Stimulated activated CD4-positive, alpha-beta T cell treated with anti-CD3 and anti-CD28 coated beads, TNF-alpha, amount 100 ng/mL, for 1 hour (primary cell): ENCODE measurements around the gene PHC2.
"Not testable (repeated sequence)": the region's sequence is repeated elsewhere in the genome, so short reads cannot be mapped to it uniquely, and the experiment has no call there.

Experiments used
- DNase-seq, 3 donors: peaks; one replicate each; pipeline ENCODE4 v3.0.0-alpha.2; 2020; ENCODE audit warnings: low read depth in 3 of 3, low spot score in 1 of 3

The PHC2 gene

DNA sequence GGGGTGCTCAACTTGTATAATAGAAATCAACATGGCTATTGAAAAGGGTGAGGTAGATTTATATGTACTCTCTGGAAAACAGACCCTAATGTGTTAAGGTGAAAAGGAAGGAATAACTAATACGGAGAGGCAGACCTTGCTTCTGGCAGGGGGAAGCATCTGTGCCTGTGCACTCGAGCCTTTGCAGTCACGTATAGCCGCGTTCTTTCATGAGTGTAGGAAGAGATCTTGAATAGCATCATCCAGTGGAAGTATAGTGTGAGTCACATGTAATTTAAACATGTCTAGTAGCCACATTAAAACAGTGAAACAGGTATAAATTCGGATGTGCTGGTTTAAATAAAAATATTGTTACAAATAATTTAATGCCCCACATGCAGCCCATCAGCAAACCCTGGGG, 112.9 kb downstream of the PHC2 start:
- DNase-seq, result no peak

DNA sequence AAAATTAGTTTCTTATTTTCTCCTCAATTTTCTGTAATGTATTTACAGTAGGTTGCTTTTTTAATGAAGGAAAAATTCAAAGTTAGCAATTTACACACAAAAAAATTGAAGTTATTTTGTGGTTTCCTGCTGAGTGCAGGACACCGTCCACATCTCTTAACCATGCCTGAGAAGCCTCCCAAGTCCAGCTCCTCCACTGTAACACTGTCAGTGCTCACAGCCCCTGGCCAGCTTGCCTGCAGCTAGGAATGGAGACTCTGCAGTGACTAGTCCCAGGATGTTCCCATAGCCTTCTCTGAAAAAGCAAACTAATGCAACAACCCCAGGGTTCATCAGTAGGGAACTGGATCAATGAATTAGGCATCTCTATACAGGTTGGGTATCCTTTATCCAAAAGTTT, 113.5 kb downstream of the PHC2 start:
- no peak for DNase-seq

DNA sequence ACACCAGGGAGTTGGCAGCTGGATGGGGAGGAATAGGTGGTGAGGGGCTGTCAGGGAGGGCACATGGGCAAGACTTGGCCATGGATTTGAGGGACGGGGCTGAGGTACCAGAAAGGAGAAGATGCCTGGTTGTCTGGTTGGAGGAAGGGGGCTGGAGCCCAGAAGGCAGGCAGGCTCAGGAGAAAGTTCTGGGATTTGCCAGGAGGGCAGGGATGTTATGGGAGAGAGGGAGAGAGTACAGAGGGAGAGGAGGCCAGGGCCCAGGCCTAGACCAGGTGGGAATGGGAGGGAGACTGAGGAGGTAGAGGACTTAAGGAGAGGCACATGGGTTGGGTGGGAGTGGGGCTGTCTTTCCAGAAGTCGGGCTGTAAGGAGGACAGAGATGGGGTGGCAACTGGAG, 114.3 kb downstream of the PHC2 start:
- DNase-seq, result no peak

DNA sequence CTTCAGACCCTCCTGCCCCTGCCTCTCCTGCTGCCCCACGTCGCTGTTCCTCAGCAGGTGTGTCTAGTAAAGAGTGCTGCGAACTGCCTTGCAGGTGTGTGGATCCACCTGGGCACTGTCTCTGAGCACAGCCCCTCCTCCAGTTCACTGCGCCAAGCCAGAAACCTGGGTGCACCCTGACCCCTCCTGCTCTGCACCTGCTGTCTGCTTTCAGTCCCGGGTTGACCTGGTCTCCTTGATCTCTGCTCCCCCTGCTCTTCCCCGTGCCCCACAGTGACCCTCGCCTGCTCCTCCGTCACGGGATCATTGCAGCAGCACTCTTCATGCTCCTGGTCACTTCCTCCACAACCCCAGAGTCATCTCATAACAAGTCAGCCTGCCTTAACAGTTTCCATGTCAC, 116.5 kb downstream of the PHC2 start:
- DNase-seq, result no peak

DNA sequence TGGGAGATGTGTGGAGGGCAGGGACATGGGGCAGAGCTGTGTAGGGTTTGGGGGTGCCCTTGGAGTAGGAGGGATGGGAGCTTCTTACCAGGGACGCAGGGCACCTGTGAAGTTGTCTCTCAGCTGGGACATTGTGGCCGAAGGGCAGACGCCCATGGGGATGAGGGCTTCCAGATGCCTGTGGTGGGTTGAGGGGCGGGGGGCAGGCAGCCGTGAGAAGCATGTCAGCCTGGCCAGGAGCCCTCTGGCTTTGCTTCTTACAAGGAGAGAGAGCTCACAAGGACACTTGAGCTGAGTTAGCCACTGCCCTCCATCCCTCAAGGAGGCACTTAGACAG, 118.5 kb downstream of the PHC2 start:
- DNase-seq, result no peak

DNA sequence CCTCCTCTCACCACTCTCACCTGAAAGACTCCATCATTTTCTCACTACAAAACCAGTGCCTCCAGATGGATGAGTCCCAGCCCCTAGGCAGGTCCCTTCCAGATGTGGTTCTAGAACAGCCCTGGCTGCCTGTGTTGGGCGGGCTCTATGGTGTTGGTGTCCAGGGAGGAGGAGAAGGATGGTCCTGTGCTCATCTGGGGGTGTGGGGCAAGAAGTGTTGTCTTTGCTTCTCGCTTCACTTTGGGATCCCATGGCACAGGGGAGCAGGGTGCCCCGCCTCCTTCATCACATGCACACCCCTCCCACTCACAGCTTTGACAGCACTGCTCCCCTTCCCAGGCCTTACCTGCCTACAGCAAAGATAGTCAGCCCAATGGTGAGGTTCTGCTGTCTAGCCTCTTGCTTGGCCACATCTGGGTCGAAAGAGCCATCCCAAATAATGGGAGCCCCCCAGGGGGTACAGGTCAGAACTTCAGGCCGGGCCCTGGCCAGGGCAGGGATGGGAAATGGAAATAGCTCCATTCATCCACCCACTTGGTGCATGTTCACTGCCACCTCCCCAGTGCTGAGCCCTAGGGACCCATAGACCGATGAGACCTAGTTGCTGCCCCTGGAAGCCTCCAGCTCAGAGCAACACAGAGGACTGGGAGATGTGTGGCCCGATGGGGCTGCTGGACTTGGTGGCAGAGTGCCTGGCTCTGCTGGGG, 119.0 kb downstream of the PHC2 start:
- no peak for DNase-seq

DNA sequence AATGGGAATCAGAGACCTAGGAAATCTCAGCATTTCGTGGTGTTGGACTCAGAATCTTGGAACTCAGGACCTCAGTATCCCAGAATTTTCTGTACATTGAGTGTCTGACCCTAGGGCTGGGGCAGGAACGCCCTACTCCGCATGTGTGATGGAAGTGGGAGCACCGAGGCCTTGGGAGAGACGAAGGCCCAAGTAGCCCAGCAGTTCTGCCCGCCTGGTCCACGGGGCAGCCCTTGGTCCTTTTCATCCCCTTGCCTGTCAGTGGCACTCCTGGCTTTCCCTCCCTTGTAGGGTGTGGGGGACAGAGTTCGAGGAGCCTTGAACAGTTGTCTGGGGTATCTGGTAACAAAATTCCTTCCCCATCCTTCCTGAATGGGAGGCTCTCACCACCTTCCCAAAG, 120.2 kb downstream of the PHC2 start:
- DNase-seq, result no peak

DNA sequence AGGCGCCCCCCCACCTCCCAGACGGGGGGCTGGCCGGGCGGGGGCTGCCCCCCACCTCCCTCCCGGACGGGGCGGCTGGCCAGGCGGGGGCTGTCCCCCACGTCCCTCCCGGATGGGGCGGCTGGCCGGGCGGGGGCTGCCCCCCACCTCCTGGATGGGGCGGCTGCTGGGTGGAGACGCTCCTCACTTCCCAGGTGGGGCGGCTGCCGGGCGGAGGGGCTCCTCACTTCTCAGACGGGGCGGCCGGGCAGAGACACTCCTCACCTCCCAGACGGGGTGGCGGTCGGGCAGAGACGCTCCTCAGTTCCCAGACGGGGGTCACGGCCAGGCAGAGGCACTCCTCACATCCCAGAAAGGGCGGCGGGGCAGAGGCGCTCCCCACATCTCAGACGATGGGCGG, 121.5 kb downstream of the PHC2 start:
- DNase-seq, result not testable (repeated sequence)

DNA sequence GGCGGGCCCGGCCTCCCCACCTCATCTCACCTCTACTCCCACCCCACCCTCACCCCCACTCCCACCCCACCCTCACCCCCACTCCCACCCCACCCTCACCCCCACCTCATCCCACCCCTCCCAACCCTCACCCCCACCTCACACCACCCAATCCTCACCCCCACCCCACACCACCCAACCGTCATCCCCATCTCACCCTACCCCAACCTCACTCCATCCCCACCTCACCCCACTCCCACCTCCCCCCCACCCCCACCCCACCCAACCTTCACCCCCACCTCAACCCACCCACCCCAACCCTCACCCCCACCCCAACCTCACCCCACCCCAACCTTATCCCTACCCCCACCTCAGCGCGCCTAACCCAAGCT, 123.4 kb downstream of the PHC2 start:
- no peak for DNase-seq

DNA sequence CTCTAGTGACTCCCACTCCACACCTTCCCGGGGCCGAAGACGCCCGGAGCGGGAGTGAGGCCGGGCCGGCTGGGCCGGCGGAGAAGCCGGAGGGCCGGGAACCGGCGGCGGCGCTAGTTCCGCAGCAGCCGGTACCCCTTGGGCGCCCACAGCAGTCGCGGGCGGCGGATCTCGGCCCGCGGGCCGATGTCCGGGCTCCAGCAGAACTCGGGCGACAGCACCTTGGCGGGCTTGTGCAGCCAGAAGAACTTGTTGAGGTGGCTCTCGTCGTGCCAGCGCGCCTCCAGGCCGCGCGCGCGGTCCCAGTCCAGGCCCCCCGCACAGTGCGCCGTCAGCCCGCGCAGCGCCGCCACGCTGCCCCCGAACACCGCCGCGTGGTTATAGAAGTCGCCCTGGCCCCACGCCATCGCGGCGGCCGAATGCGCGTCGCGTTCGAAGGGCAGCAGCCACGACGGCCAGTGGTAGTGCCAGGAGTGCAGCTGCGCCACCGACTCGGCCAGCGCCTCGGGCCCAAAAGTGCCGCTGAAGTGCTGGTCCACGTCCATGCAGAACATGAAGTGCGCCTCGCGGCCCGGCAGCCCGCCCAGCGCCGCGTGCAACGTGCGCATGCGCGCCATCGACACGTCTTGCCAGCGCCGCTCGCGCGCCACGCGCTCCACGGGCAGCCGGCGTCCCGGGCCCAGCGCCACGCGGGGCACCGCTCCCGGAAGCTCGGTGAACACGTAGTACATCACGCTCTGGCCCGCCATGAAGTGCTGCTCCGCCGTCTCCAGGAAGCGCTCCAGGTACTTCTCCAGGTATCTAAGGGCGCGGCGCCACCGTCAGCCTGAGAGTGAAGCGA, 124.0 kb downstream of the PHC2 start:
- DNase-seq, result no peak

DNA sequence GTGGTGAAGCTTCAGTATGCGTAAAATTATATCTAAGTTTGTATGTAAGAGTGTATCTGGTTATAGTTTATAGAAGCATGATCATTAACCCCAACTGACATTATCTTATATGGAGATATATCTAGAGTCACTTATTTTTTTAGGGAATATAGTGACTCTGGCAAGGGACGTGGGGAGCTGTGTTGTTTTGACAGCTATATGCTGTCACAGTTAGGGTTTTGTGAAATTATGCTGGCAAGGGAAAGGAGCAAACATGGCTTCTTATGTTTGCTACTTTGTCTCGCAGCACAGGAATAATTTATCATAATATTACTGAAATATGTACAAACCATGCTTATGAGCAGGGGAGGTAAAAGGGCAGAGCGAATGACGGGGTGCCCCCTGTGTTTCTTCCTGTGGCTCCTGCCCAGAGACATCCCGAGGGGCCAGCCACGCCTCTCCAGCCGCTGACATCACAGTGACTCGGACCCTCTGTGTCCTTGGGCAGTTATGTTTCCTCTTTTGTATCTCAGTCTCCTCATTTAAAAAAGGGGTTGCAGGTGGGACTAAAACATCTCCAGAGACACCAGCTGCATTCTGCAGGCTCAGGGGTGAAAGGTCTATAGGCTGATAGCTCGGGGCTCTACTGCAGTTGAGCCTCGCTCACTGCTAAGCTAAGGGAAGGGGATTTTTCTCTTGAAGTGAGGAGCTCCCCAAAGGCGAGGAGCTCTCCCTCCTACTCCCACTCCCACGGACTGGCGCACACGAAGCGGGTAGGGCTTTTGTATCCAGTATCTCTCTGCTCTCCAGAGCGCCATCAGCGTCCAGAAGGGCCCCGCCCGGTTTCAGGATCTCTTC, 124.9 kb downstream of the PHC2 start:
- DNase-seq, result no peak

DNA sequence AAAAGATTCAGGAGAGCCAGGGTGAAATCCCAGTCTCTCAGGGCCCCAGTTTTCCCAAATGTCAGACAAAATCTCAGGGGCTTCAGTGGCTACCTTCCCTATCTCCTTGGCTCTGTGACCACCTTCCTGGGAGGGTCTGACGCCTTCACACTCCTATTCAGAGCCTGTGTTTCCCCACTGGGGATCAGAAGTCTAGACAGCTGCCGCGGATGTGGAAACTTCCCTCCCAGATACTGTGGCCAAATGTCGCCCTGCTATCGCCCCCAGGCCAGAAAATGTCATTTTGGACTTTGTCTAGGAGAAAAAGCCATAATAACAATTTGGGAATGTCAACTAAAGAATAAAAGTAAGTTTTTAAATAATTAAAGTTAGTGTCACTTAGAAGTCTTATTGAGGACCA, 125.9 kb downstream of the PHC2 start:
- DNase-seq, result no peak

DNA sequence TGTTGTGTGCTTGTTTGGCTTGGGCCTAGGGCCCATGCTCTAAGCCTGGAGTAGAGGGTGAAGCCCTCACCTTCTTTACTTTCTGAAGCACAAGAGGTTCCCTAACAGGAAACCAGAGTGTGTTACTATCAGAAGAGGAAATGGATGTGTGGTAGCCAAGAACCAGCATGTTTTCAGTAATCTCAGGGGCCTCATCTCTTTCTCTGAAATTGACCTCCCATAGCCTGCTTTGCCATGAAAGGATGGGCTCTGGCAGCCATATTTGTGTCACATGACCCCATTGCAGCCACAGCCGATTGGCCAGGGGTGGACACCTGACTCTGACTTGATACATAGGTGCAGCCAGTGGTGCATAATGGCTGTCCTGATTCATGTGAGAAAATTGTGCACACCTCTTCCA, 128.6 kb downstream of the PHC2 start:
- DNase-seq, result no peak

DNA sequence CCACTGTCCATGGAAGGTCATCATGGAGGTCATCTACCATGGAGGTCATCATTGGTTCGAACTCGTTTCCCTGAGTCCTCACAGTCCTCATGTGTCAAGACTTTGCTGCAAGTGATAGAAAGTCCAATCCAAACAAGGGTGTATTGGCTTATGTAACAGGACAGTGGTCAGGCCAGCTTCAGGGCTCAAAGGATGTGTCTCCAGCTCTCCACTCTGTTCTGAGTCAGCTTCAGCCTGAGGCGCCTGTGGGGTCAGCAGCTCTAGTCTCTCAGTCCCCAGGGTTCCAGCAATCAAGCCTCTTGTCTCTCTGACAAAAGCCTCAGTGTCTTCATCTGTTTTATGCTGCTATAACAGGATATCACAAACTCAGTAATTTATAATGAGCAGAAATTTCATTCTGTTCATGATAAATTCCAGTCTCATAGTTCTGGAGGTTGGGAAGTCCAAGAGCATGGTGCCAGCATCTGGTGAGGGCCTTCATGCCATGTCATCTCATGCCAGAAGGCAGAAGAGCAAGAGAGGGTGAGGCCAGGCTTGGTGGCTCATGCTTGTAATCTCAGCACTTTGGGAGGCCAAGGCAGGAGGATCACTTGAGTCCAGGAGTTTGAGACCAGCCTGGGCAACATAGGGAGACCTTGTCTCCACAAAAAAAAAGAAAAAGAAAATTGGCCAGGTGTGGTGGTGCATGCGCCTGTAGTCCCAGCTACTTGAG, 129.5 kb downstream of the PHC2 start:
- no peak for DNase-seq

DNA sequence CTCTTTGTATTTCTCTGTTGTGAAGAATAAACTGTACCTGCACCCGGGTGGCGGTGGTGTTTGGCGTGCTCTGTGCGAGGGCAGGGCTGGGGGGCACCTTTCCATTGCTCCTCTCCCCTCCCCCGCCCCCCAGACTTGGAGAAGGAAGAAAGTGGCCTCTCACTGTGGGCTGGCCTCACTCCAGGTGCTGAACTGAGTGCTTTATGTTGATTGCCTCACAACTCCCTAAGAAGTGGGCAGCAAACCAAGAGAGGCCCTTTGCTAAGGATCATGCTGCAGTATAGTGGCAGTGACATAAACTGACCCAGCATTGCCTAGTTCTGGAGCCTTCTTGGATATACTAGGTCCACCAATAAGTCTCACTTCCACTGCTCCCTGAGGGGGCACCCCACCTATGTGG, 130.2 kb downstream of the PHC2 start:
- no peak for DNase-seq

DNA sequence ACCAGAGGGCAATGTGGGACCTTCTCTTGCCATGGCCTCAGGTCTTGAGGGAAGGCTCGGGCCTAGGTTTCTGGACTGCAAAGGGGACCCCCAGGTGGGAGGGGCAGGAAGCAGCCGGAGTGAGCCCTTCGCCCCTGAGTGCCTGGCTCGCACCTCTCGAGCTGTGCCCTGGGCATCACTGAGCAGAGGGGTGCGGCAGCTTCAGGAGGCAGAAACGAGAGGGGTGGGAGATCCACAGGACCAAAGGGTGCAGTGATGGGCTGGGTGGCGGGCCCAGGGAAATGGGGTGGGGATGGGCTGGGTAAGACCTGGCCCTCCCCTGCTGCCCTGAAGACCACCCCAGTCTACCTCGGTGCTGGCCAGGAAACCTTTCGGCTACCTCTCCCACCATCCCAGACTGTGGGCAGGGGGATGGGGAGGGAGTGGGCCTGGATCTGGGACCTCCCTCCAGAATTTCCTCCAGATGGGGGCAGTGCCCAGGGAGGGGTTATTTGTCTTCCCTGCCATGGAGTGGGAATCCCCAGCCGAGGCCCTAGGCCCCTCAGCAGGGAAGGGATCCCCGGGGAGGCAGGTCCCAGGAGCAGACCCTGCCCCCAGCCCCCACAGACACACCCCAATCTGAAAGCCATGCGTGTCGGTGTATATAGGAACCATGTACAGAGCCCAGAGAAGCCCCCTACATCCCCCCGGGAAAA, 131.3 kb downstream of the PHC2 start:
- no peak for DNase-seq

DNA sequence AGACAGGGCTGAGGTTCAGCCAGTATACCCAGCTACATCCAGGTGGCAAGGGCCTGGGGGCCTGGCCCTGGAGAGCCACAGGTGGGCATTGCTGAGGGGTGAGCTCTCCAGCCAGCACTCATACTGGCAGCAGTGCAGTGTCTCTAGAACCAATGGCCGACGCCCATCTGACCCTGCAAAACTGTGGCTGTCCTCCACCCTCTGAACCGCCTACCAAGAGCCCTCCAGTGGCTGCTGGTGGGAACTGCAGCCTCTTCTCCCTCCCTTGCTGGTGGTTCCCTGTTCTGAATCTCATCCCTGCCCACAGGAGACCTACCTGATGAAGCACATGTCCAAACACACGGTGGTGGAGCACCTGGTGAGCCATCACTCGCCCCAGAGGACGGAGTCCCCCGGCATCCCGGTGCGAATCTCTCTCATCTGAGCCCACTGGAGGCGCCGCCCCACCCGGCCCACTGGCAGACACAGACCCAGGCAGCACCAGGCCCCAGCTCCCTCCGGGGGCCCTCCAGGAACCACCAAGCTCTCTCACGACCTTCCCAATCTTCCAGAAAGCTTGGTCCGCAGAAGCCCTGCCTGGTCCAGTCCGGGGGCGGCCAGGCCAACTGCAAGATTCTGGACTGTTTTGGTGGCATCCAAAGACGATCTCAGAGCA, 132.1 kb downstream of the PHC2 start:
- DNase-seq, result peak in 2 of 3 donors; percentile 9 to 48

DNA sequence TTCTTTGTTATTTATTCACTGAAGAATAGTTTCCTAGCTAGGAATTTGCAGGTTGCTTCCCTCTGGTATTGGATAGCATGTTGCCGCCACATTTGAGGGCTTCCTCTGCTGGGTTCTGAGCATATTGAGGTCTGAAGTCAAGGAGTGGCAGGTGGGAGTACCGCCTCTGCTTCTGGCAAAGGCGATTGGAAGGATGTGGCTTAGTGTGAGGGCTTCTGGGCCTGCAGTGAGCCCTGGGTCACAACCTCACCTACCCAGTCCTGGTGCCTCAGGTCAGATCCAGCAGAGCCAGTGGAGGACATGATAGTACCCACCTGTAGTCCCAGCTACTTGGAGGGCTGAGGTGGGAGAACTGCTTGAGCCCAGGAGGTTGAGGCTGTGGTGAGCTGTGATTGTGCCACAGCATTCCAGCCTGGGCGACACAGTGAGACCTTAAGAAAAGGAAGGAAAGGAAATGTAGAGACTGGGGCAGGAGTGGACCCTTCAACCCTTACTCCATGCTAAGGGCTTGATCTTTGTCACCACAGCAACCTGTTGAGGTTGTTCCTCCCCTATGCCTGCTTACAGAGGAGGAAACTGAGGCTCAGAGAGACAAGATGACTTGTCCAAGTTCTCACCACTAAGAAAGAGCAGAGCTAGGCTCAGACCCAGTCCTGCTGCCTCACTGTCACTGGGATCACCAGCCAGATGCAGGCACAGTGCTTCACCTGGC, 132.8 kb downstream of the PHC2 start:
- no peak for DNase-seq

DNA sequence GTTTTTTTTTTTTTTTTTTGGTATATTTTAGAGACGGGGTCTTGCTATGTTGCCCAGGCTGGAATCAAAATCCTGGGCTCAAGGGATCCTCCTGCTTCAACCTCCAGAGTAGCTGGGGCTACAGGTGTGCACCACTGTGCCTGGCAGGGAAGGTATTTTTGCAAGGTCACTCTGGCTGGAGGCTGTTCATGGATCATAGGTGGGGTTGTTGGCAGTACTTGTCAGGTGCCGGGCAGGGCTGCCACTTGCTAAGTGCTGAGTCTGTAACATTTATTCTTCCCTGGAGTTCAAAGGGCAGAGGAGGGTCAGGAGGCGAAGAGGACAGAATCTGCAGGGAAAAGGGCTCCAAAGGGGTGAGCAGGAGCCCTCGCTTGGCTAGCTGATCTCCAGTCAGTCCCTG, 134.1 kb downstream of the PHC2 start:
- no peak for DNase-seq

DNA sequence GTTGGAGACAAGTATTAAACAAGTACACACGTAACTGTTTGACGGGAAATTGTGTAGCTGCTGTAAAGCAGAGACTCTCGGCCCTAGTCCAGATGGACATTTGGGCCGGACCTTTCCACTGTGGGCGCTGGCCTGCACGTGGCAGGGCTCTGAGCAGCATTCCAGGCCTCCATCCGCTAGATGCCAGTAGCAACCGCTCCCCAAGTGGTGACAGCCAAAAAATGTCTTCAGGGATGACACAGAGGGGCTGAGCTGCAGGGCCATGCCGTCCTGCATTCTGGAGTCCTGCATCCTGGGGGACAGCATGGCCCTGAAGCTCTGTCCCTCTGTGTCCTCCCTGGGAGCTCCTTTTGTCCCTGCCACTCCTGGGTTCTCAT, 134.8 kb downstream of the PHC2 start:
- DNase-seq, result no peak
